Measurements from ENCODE around the gene BCAN. TPM values are rescaled to one million over a fixed set of nuclear protein-coding genes. Genes with fewer than 3 reads are reported as not detected.
"Not testable (repeated sequence)": the region's sequence is repeated elsewhere in the genome, so short reads cannot be mapped to it uniquely, and the experiment has no call there.

Gene BCAN, protein sequence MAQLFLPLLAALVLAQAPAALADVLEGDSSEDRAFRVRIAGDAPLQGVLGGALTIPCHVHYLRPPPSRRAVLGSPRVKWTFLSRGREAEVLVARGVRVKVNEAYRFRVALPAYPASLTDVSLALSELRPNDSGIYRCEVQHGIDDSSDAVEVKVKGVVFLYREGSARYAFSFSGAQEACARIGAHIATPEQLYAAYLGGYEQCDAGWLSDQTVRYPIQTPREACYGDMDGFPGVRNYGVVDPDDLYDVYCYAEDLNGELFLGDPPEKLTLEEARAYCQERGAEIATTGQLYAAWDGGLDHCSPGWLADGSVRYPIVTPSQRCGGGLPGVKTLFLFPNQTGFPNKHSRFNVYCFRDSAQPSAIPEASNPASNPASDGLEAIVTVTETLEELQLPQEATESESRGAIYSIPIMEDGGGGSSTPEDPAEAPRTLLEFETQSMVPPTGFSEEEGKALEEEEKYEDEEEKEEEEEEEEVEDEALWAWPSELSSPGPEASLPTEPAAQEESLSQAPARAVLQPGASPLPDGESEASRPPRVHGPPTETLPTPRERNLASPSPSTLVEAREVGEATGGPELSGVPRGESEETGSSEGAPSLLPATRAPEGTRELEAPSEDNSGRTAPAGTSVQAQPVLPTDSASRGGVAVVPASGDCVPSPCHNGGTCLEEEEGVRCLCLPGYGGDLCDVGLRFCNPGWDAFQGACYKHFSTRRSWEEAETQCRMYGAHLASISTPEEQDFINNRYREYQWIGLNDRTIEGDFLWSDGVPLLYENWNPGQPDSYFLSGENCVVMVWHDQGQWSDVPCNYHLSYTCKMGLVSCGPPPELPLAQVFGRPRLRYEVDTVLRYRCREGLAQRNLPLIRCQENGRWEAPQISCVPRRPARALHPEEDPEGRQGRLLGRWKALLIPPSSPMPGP
- total RNA-seq = 0.46 TPM
- long read RNA-seq, partial matches to known transcripts = 1 of 1 reads
- long read RNA-seq, other reads (novel, unspliced or antisense) = 0 of 1 reads

- DNase-seq = no peak
- peak; percentile 67 for ATAC-seq (ENCODE audit: poor library complexity)
- intact Hi-C loops (cut with DNase I) = no loop called here
Measured at GRCh38 chr1:156641761-156642264, at the start of gene BCAN. Gene BCAN, plus strand, starts transcription at chr1:156642117. Its CDS starts 3,938 bp downstream, at chr1:156646055.

- intact Hi-C loops (cut with DNase I) = loop anchor here (10.0 kb wide), 1 partner anchor 118 kb away; no protein-coding TSS in a partner anchor
- no peak for DNase-seq
- no peak for ATAC-seq (ENCODE audit: poor library complexity)
Measured at GRCh38 chr1:156592158-156592909, 49.6 kb upstream of the BCAN start.

DNA sequence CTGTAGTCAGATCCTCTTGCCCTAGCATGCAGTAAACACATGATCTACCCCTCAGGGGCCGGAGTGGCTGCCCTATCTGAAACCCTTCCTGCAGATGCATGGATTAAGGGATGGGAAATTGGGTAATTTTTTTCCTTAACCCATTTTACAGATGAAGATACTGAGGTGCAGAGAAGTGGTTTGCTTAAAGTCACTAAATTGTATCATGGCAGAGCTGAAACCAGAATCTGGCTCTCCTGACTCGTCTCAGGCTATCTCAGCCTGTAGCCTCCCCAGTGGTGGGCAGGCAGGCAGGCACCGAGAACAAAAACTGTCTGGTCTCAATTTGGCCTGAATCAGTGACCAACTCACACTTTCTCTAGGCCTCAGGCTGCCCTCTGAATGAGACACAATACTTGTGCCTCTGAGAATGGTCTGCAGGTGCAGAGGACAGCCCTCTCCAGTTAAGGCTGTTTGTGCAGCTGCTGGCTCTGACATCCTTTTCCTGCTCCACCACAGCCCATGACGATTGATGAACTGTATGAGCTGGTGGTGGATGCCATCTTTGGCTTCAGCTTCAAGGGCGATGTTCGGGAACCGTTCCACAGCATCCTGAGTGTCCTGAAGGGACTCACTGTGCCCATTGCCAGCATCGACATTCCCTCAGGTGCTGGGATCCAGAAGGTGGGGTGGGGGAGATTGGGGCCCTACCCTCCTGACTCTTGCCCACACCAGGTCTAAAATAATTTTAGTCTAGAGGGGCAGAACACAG is 48.8 kb upstream of the BCAN start:
- intact Hi-C loops (cut with DNase I) = loop anchor here (10.0 kb wide), 1 partner anchor 118 kb away; no protein-coding TSS in a partner anchor
- no peak for DNase-seq
- ATAC-seq (ENCODE audit: poor library complexity) = no peak

GRCh38 chr1:156593661-156593989 is 48.3 kb upstream of the BCAN start:
- intact Hi-C loops (cut with DNase I) = loop anchor here (10.0 kb wide), 1 partner anchor 119 kb away; no protein-coding TSS in a partner anchor
- ATAC-seq (ENCODE audit: poor library complexity) = no peak
- DNase-seq = no peak

DNA sequence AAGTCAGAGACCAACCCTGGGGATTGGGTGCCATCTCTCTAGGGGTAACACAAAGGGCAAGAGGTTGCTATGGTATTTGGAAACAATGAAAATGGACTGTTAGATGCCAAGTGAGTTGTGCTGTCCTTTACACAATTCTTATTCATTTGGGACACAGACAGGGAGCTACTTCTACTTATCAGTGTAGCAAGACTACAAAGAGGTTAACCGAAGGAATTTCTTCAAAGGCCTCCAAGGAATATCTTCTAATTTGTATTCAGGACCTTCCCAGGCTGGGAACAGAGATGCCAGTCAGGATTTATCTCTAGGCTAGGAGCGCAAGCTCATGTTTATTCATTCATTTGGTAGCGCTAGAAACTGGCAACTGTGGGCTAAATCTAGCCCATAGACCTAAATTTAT is 47.7 kb upstream of the BCAN start:
- ATAC-seq (ENCODE audit: poor library complexity) = no peak
- no peak for DNase-seq
- intact Hi-C loops (cut with DNase I) = loop anchor here (10.0 kb wide), 1 partner anchor 119 kb away; no protein-coding TSS in a partner anchor

GRCh38 chr1:156595016-156595415 is 46.9 kb upstream of the BCAN start:
- ATAC-seq (ENCODE audit: poor library complexity) = no peak
- intact Hi-C loops (cut with DNase I) = loop anchor here (10.0 kb wide), 1 partner anchor 120 kb away; no protein-coding TSS in a partner anchor

GRCh38 chr1:156596426-156596825 is 45.5 kb upstream of the BCAN start:
- no peak for DNase-seq
- intact Hi-C loops (cut with DNase I) = loop anchor here (10.0 kb wide), 1 partner anchor 122 kb away; no protein-coding TSS in a partner anchor
- ATAC-seq (ENCODE audit: poor library complexity) = no peak

More at GRCh38 chr1:156595016-156595415, 46.9 kb upstream of the BCAN start:
- DNase-seq = no peak

DNA sequence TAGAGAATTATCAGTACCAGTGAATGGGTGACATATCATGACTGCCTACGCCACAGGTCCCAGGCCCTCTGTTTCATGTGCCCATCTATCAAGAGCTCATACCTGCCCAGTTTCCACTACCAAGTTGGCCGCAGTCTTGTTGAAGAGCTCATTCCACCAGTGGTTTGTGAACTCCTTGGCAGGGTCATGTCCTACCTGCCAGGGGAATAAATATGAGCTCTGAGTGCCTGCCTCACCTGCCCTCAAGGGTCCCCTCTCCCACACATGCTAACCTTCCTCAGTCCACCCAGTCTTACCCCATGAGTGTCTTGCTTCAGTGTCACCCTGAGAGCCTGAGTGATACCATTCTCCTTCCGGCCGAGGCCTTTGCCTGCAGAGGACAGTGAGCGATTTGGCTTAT is 43.8 kb upstream of the BCAN start:
- intact Hi-C loops (cut with DNase I) = loop anchor here (10.0 kb wide), 1 partner anchor 123 kb away; no protein-coding TSS in a partner anchor
- DNase-seq = no peak

GRCh38 chr1:156598731-156599432 is 43.0 kb upstream of the BCAN start:
- DNase-seq (no peak), ATAC-seq (ENCODE audit: poor library complexity) (no peak)
- intact Hi-C loops (cut with DNase I) = loop anchor here (10.0 kb wide), 1 partner anchor 124 kb away; no protein-coding TSS in a partner anchor

More for the DNA sequence above, 43.8 kb upstream of the BCAN start:
- ATAC-seq (ENCODE audit: poor library complexity) = no peak

DNA sequence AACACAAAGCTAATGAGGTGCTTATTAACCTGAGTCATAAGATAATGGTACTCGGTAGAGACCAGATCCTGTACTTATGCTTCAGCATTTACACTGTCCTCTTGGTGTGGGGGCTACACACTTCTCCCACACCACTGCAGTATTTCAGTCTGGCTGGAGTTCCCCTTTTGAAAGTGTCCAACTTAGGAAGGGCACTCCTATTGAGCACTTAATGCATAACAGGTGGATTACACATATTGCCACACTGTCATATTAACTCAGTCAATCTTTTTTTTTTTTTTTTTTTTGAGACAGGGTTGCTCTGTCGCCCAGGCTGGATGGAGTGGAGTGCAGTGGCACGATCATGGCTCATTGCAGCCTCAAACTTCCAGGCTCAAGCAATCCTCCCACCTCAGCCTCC is 42.1 kb upstream of the BCAN start:
- DNase-seq (no peak), ATAC-seq (ENCODE audit: poor library complexity) (no peak)
- intact Hi-C loops (cut with DNase I) = loop anchor here (10.0 kb wide), 1 partner anchor 125 kb away; no protein-coding TSS in a partner anchor

GRCh38 chr1:156600733-156601121 is 41.2 kb upstream of the BCAN start:
- intact Hi-C loops (cut with DNase I) = no loop called here
- ATAC-seq (ENCODE audit: poor library complexity) = no peak
- no peak for DNase-seq

GRCh38 chr1:156601122-156601830 is 40.6 kb upstream of the BCAN start, which contains the start of gene GPATCH4:
Gene GPATCH4, minus strand, starts transcription at chr1:156601479.
- intact Hi-C loops (cut with DNase I) = no loop called here
- peak; percentile 83 for DNase-seq
- ATAC-seq (ENCODE audit: poor library complexity) = peak; percentile 92

GRCh38 chr1:156601892-156602291 is 40.0 kb upstream of the BCAN start:
- DNase-seq (no peak), ATAC-seq (ENCODE audit: poor library complexity) (no peak)
- intact Hi-C loops (cut with DNase I) = no loop called here

DNA sequence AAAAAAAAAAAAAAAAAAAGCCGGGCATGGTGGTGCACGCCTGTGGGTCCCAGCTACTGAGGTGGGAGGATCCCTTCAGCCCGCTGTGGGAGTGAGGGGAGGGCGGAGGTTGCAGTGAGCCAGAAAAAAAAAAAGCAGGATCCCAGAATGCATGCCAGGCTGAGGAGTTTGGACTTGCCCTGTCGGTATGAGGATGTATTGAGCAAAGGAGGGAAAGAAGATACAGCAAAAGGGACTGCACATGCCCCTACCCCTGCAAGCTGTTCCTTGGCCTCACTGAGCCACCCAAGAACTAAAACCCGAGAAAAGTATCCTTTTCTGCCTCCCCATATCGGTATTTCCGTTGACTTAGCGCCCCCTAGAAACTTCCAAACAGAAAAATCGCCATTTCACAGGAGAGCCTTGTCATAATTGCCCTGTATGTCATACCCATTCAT is 39.3 kb upstream of the BCAN start:
- no peak for DNase-seq
- intact Hi-C loops (cut with DNase I) = no loop called here
- no peak for ATAC-seq (ENCODE audit: poor library complexity)

DNA sequence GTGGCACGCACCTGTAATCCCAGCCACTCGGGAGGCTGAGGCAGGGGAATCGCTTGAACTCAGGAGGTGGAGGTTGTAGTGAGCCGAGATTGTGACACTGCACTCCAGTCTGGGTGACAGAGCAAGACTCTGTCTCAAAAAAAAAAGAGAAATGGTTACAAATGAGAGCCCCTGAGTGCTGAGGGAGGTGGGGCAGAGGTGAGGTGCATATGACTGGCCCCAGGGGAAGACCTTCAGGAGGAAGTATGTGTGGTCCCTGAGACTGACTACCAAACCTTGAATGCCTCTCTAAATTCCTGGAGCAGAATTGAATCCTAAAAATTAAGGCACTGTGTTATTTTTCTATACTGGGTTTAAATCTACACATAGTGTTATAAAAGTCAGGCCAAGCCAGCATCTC is 34.6 kb upstream of the BCAN start:
- not testable (repeated sequence) for ATAC-seq (ENCODE audit: poor library complexity); DNase-seq
- intact Hi-C loops (cut with DNase I) = loop anchor here (5.0 kb wide), 2 partner anchors 160 to 220 kb away; no protein-coding TSS in a partner anchor
